IgD-negative memory B cell (primary cell): Measurements from ENCODE around the gene LUC7L. TPM values are rescaled to one million over a fixed set of nuclear protein-coding genes. Genes with fewer than 3 reads are reported as not detected.
"Not testable (repeated sequence)": the region's sequence is repeated elsewhere in the genome, so short reads cannot be mapped to it uniquely, and the experiment has no call there.

Source experiments
- H3K27ac Mint-ChIP-seq, 3 donors: one replicate each; pipeline ENCODE4 v1.8.0; 2020 to 2022; ENCODE audit warnings: mild to moderate bottlenecking in 3 of 3, mixed read lengths in 3 of 3, moderate library complexity in 1 of 3
- H3K27me3 Mint-ChIP-seq: one replicate; pipeline ENCODE4 v1.8.0; 2021; ENCODE audit warnings: mixed read lengths
- H3K36me3 Mint-ChIP-seq: one replicate; pipeline ENCODE4 v1.8.0; 2020; ENCODE audit warnings: mild to moderate bottlenecking, mixed read lengths
- H3K4me1 Mint-ChIP-seq, 3 donors: one replicate each; pipeline ENCODE4 v1.8.0; 2020 to 2022; ENCODE audit warnings: mixed read lengths in 3 of 3, mild to moderate bottlenecking in 1 of 3
- H3K4me3 Mint-ChIP-seq, 4 donors: one replicate each; pipeline ENCODE4 v1.8.0; 2020 to 2022; ENCODE audit warnings: mild to moderate bottlenecking in 4 of 4, mixed read lengths in 4 of 4, moderate library complexity in 3 of 4
- H3K9me3 Mint-ChIP-seq, 3 donors: one replicate each; pipeline ENCODE4 v1.8.0; 2020 to 2021; ENCODE audit warnings: mixed read lengths in 3 of 3, mild to moderate bottlenecking in 1 of 3
- polyA plus RNA-seq: library from polyadenylated mRNA; unstranded; fragments of 300-500 nt; fragmentation: Illumina TruSeq; gene quantifications from one replicate; pipeline ENCODE4 v1.2.3, GENCODE V29; 2021

Gene LUC7L
- polyA plus RNA-seq, 1 donor from 2014 or later: 17.6 TPM

DNA sequence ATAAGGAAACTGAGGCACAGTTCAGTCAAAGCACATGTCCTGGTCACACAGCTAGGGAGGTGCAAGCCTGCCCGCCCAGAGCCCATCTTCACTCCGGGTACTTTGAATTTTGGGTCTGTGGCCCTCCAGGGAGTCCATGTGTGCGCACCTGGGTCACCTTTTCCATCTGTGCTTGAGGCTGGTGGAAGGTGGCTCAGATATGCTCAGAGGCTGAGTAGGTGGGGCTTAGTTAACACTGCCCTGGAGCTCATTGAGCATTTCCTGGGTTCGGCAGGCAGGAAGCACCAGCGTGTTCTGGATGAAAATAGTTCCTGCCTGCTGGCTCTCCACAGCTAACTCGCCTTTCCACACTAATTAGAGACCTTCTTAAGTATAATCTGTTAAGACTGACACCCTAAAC lies 24.6 kb upstream of the LUC7L start:
- Mint-ChIP-seq H3K36me3 (peaks cover 10% of the 10 kb centered on the region), H3K4me3 (no peak overlapping the region), H3K27me3 (no peaks in the 10 kb centered on the region), H3K4me1 (peaks cover 8 to 9% (median 9%) of the 10 kb centered on the region in 3 donors), H3K9me3 (no peaks in the 10 kb centered on the region), H3K27ac (no peak overlapping the region)

DNA sequence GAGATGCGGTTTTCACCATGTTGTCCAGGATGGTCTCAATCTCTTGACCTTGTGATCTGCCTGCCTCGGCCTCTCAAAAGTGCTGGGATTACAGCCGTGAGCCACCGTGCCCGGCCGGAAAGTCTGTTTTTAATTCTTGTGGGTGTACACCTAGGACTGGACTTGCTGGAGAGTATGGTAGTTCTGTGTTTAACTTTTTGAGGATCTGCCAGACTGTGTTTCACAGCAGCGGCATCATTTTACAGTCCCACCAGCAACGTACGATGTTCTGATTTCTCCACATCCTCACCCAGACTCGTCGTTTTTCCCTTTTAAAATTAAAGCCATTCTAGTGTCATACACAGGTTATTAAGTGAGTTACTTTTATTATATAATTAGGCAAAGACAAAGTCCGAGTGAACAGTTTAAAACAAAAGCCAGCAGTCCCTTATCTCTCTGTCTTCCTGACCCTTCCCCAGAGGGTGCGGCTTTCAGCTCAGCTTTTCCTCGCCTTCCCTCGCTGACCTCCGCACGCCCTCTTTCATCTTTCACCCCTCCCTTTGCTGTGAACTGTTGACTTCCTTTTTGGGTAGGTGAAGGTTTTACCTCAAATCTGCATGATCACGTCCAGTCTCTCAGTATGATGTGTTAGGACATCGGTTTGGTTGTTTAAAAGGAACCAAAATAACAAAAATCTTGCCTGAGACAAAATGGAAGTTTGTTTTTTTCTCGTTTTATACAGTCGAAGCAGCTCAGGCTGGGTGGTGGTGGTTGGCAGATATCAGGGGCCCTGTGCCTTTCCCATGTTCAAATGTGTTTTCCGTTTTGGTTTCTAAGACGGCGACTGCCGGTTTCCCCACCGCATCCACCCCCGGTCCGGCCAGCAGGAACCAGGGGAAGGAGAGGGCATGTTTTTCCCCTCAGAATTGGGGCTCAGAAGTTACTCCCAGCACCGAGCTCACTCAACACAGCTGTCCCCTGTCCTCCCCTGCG lies 23.4 kb upstream of the LUC7L start:
- Mint-ChIP-seq H3K27me3 (no peaks in the 10 kb centered on the region), H3K36me3 (peaks cover 12% of the 10 kb centered on the region), H3K4me1 (peaks cover 8 to 9% (median 9%) of the 10 kb centered on the region in 3 donors), H3K4me3 (peak overlapping the region in 3 of 4 donors; percentile 66 to 92 (median 74)), H3K27ac (peak overlapping the region; percentile 15 to 95 (median 85)), H3K9me3 (no peaks in the 10 kb centered on the region)

DNA sequence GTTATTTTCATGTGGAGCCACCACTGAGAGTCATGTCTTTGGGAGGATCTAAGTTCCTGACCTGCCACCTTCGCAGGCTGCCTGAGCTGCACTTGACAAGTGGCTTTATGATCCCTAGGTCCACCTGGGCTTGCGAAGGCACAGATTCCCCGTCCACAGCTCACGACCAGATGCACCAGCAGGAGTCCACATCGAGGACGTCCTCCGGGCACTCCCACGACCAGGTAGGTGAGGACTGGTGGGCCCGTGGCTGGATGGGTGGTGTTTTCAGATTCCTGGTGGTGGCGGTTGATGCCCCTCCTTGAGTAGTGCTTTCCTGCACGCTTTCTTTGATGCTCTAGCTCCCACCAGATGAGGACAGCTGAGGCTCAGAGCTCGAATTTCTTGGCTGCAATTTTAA lies 20.2 kb upstream of the LUC7L start:
- no peak overlapping the region for H3K27ac Mint-ChIP-seq
- H3K9me3 Mint-ChIP-seq: no peaks in the 10 kb centered on the region
- H3K27me3 Mint-ChIP-seq: no peaks in the 10 kb centered on the region
- peaks cover 5 to 9% (median 8%) of the 10 kb centered on the region in 3 donors for H3K4me1 Mint-ChIP-seq
- no peak overlapping the region for H3K4me3 Mint-ChIP-seq
- peaks cover 11% of the 10 kb centered on the region for H3K36me3 Mint-ChIP-seq

DNA sequence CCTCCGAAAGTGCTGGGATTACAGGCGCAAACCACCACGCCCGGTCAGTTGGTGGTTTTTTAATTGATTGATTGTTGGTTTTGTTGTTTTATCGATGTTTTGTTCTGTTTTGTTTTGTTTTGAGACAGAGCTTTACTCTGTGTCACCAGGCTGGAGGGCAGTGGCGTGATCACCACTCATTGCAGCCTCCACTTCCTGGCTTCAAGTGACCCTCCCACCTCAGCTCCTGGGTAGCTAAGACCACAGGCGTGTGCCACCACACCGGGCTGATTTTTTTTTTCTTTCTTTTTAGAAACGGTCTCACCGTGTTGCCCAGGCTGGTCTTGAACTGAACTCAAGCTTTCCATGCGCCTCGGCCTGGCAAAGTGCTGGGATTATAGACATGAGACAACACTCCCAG lies 17.8 kb upstream of the LUC7L start:
- Mint-ChIP-seq H3K9me3 (no peaks in the 10 kb centered on the region), H3K27me3 (no peaks in the 10 kb centered on the region), H3K4me3 (no peak overlapping the region), H3K36me3 (peaks cover 9% of the 10 kb centered on the region), H3K27ac (no peak overlapping the region), H3K4me1 (peaks cover 0 to 3% (median 1%) of the 10 kb centered on the region in 3 donors)

DNA sequence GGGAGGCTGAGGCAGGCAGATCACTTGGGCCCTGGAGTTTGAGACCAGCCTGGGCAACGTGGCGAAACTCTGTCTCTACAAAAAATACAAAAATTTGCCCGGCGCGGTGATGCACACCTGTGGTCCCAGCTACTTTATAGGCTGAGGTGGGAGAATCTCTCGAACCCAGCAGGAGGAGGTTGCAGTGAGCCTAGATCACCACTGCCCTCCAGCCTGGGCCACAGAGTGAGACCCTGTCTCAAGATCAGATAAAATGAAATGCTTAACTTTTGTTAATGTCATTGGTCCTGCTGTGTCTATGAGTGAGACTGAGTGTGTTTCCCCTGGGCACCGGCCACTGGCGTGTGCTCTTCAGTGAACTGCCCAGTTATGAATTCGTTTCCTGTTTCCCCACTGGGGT lies 15.9 kb upstream of the LUC7L start:
- H3K4me3 Mint-ChIP-seq: no peak overlapping the region
- H3K27ac Mint-ChIP-seq: no peak overlapping the region
- H3K4me1 Mint-ChIP-seq: peaks cover 0 to 5% (median 3%) of the 10 kb centered on the region in 3 donors
- H3K9me3 Mint-ChIP-seq: no peaks in the 10 kb centered on the region
- no peaks in the 10 kb centered on the region for H3K27me3 Mint-ChIP-seq
- peaks cover 2% of the 10 kb centered on the region for H3K36me3 Mint-ChIP-seq

DNA sequence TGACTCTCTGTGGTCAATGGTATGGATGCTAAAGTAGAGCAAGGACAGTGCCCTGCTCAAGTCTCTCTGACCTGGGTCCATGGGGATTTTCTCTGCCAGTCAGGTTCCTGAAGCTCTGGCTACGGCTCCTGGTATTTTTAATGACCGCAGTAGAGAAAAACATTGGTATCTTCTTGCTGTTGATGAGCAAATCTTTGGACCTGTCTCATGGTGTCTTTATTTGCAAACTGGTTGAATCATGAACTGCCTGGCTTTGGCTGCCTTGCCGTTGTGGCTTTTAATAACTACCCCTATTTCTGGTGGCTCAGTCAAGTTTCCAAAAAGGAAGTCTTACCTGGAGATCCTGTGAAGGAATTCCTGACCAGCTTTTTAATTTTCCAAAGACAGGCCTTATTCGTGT lies 14.1 kb upstream of the LUC7L start:
- no peak overlapping the region for H3K27ac Mint-ChIP-seq

DNA sequence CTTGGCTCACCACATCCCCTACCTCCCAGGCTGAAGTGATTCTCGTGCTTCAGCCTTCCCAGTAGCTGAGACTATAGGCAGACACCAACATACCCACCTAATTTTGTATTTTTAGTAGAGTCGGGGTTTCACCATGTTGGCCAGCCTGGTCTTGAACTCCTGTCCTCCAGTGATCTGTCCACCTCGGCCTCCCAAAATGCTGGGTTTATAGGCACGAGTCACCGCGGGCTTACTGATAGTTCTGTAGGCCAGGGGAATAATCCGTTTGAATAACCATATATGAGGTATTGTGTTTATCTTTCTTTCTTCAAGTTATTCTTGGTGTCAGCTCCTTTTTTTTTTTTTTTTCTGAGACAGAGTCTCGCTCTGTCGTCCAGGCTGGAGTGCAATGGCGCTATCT lies 13.0 kb upstream of the LUC7L start:
- no peak overlapping the region for H3K27ac Mint-ChIP-seq
- H3K9me3 Mint-ChIP-seq: no peaks in the 10 kb centered on the region
- no peak overlapping the region for H3K4me3 Mint-ChIP-seq

More for the DNA sequence above, 14.1 kb upstream of the LUC7L start:
- H3K4me3 Mint-ChIP-seq: no peak overlapping the region
- no peaks in the 10 kb centered on the region for H3K9me3 Mint-ChIP-seq
- no peaks in the 10 kb centered on the region for H3K27me3 Mint-ChIP-seq
- H3K4me1 Mint-ChIP-seq: peaks cover 3 to 10% (median 6%) of the 10 kb centered on the region in 3 donors
- peaks cover 4% of the 10 kb centered on the region for H3K36me3 Mint-ChIP-seq

DNA sequence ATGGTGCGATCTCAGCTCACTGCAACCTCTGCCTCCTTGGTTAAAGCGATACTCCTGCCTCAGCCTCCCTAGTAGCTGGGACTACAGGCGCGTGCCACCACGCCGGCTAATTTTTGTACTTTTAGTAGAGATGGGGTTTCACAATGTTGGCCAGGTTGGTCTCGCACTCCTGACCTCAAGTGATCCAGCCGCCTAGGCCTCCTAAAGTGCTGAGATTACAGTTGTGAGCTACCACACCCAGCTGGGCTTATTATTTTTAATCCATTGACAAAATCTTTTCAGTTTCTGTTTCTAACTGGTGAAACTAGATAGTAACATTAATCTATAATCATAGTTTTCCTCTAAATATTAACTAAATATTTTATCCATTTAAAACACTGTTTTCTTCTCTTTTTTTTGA lies 11.3 kb upstream of the LUC7L start:
- Mint-ChIP-seq H3K27me3 (no peaks in the 10 kb centered on the region), H3K9me3 (no peaks in the 10 kb centered on the region), H3K4me1 (peaks cover 5 to 13% (median 6%) of the 10 kb centered on the region in 3 donors), H3K27ac (peak overlapping the region in 1 of 3 donors; percentile 28), H3K4me3 (no peak overlapping the region), H3K36me3 (peaks cover 2% of the 10 kb centered on the region)

More for the DNA sequence above, 13.0 kb upstream of the LUC7L start:
- Mint-ChIP-seq H3K27me3 (no peaks in the 10 kb centered on the region), H3K4me1 (peaks cover 3 to 10% (median 6%) of the 10 kb centered on the region in 3 donors), H3K36me3 (peaks cover 2% of the 10 kb centered on the region)

DNA sequence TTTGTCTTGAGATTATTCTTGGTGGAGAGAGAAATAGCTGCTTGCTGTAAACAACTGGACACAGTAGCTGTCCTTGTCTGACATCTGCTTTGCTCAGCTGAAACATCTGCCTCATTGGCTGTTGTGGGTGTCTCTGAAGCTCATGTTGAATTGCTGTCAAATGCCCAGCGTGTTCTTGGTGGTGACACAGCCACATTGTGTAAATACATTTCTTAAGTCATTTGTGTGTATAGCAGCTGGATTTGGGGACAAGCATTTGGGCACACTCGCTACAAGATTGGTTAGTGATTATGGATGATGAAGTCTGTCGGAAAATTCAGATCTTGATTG lies 10.7 kb upstream of the LUC7L start:
- peaks cover 9 to 15% (median 10%) of the 10 kb centered on the region in 3 donors for H3K4me1 Mint-ChIP-seq
- peaks cover 2% of the 10 kb centered on the region for H3K36me3 Mint-ChIP-seq
- no peaks in the 10 kb centered on the region for H3K27me3 Mint-ChIP-seq
- H3K27ac Mint-ChIP-seq: peak overlapping the region in 2 of 3 donors; percentile 19 to 21
- peak overlapping the region in 1 of 4 donors; percentile 5 for H3K4me3 Mint-ChIP-seq
- no peaks in the 10 kb centered on the region for H3K9me3 Mint-ChIP-seq

DNA sequence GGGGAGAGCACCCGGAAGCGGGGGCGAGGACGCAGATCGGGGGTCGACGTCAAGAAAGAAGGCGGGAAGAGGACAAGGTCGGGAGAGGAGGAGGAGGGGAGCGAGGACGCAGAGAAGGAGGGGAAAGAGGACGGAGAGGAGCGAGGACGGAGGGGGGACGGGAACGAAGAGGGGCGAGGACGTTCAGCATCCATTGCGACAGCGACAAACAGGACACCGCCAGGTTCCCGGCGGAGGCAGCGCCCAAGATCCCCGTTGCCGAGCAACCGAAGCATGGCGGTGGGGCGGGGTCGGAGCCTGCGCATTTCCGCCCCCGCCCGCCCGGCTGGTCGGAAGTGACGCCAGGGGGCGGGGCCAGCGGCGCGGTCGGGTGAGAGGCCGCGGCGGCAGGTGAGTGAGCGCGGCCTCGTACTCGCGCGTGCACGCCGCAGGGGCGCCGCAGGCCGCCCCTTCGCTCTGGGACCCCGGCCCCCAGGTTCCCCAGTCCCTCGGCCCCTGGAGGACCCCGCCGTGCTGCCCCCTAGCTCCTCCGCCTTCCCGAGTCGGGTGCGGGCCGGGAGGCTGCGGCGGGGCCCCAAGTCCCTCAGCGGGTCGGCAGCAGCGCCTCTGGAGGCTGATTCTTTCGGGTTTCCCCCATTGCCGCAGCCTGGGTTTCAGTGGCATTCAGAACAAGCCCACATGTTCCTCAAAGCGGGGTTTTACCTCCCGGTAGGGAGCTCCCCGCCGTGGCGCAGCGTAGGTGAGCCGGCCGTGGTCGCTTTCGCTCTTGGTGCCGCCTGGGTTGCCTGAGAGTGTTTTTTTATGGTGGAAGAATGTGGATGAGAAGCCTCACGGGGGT lies 5.4 kb upstream of the LUC7L start, which contains the start of gene FAM234A:
TSS of gene FAM234A (plus strand) at position 354 of the 838 bp plus-strand sequence. CDS start 19,593 bp downstream, outside the sequence.
- H3K4me1 Mint-ChIP-seq: peaks cover 8 to 10% (median 9%) of the 10 kb centered on the region in 3 donors
- no peaks in the 10 kb centered on the region for H3K27me3 Mint-ChIP-seq
- peak within 1 kb of the TSS; percentile 96 to 99 (median 98) for H3K27ac Mint-ChIP-seq
- peak within 1 kb of the TSS; percentile 96 to 98 (median 96) for H3K4me3 Mint-ChIP-seq
- peaks cover under 1% of the 10 kb centered on the region for H3K36me3 Mint-ChIP-seq
- no peaks in the 10 kb centered on the region for H3K9me3 Mint-ChIP-seq

DNA sequence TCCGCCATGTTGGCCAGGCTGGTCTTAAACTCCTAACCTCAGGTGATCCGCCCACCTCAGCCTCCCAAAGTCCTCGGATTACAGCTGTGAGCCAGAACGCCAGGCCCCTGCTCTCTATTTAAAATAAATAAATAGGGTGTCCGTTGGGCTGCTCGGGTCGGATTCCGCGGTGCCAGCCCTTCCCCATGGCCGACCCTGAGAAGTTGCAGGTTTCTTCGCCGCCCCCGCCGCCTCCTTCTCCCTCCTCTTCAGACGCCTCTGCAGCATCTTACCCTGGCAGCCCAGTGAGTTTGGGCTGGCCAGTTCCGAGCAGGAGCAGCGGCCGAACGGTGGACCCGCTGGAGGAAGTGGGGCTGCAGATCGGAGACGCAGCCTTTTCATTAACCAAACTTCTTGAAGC lies 1.7 kb upstream of the LUC7L start:
- H3K4me3 Mint-ChIP-seq: peak overlapping the region in 1 of 4 donors; percentile 79
- H3K4me1 Mint-ChIP-seq: peaks cover 18 to 33% (median 23%) of the 10 kb centered on the region in 3 donors
- H3K36me3 Mint-ChIP-seq: no peaks in the 10 kb centered on the region
- no peaks in the 10 kb centered on the region for H3K9me3 Mint-ChIP-seq
- no peaks in the 10 kb centered on the region for H3K27me3 Mint-ChIP-seq
- peak overlapping the region in 1 of 3 donors; percentile 86 for H3K27ac Mint-ChIP-seq

DNA sequence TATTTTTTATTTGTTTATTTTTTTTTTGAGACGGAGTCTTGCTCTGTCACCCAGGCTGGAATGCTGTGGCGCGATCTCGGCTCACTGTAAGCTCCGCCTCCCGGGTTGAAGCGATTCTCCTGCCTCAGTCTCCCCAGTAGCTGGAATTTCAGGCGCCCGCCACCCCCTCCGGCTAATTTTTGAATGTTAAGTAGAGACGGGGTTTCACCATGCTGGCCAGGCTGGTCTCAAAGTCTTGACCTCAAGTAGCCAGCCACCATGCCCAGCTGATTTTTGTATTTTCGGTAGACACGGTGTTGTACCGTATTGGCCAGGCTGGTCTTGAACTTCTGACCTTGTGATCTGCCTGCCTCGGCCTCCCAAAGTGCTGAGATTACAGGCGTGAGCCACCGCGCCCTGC lies 1.1 kb upstream of the LUC7L start:
- H3K36me3 Mint-ChIP-seq, H3K9me3 Mint-ChIP-seq, H3K27me3 Mint-ChIP-seq, H3K27ac Mint-ChIP-seq: not testable (repeated sequence)
- Mint-ChIP-seq H3K4me1 (peaks cover 18 to 33% (median 23%) of the 10 kb centered on the region in 3 donors), H3K4me3 (peak overlapping the region in 1 of 4 donors; percentile 43)

DNA sequence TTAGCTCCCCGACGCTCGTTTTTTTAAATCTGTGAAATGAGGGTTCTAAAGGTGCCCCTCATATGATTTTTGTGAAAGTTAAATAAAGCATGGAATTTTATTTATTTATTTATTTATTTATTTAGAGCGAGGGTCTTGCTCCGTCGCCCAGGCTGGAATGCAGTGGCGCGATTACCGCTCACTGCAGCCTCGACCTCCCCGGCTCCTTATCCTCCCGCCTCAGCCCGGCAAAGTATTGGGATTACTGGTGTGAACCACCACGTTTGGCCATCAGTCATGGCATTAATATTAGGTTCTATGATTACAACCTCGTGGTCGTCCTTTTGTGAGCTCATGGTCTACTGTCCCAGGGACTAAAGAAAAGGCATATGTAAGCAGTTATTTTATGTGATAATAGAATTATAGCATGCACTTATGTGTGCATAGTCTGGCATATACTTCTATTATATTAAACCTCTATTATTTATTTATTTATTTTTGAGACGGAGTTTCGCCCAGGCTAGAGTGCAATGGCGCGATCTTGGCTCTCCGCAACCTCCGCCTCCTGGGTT lies 557 bp upstream of the LUC7L start:
- no peaks in the 10 kb centered on the region for H3K9me3 Mint-ChIP-seq
- no peaks in the 10 kb centered on the region for H3K27me3 Mint-ChIP-seq
- H3K4me1 Mint-ChIP-seq: peaks cover 18 to 29% (median 20%) of the 10 kb centered on the region in 3 donors
- no peaks in the 10 kb centered on the region for H3K36me3 Mint-ChIP-seq
- peak overlapping the region; percentile 91 to 97 (median 93) for H3K27ac Mint-ChIP-seq
- peak overlapping the region in 3 of 4 donors; percentile 58 to 93 (median 89) for H3K4me3 Mint-ChIP-seq

DNA sequence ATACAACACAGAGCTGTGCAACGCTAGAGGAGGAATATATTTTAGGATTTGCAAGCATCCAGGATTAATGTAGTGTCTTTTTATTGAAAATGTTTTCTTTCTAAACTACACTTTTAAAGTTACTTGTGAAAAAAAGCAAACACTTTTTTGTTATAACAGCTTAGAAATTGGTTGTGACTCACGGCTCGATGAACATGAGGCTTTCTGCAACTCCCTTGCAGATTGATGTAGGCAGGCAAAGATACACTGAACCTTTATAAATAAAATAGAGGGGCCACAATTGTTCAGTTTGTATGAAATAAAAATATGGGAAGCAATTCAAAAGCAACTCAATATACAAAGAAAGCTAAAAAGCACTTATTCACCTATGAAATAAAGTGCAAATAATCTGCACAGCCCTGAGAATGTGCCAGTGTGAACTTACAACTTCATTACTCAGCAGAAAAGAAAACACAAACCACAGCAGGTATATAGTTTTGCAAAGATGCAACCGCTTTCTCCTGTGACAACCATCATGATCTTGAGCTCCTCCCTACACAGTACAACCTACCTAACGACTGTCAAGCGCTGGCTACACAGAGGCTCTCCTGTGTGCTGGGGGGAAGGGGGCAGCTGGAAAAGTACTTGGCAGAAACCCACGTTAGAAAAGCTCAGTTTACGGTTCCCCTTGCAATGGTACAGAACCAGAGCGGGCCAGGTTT lies 948 bp downstream of the LUC7L start:
- Mint-ChIP-seq H3K4me3 (peak overlapping the region; percentile 88 to 93 (median 93)), H3K27ac (peak overlapping the region; percentile 91 to 97 (median 93)), H3K4me1 (peaks cover 18 to 29% (median 20%) of the 10 kb centered on the region in 3 donors), H3K9me3 (no peaks in the 10 kb centered on the region), H3K27me3 (no peaks in the 10 kb centered on the region), H3K36me3 (no peaks in the 10 kb centered on the region)
